ENCODE data around the gene DMRTC2. TPM values are rescaled to one million over a fixed set of nuclear protein-coding genes. Genes with fewer than 3 reads are reported as not detected.

The DMRTC2 gene
- total and polyA plus RNA-seq, 2 experiments from 2014 or later = not detected

DNA sequence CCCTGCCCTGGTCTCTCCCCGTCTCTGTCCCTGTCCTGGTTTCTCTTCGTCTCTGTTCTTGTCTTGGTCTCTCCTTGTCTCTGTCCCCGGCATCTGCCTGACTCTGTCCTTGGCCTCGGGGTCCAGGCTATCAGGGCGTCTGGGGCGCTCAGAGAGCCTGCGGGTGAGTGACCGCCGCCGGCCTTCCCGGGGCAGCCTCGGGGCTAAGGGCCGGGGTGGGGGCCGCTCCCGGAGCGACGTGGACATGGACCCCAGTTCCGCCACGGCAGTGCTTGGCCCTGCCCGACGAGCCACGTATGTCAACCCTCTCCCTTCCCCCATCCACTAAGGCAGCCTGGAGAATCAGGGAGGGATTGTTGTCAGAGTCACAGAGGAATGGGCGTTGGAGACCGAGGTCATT, 53.0 kb downstream of the DMRTC2 start:
- TF ChIP-seq CTCF (IDR thresholded peaks at IDR 0.05; ENCODE audit: low read depth, low read length) = no peak
- H3K4me1 ChIP-seq (ENCODE audit: low read depth) = no peaks in the 10 kb centered on the region
- DNase-seq (ENCODE audit: low read depth in 1 of 2, low spot score in 1 of 2) = no peak

DNA sequence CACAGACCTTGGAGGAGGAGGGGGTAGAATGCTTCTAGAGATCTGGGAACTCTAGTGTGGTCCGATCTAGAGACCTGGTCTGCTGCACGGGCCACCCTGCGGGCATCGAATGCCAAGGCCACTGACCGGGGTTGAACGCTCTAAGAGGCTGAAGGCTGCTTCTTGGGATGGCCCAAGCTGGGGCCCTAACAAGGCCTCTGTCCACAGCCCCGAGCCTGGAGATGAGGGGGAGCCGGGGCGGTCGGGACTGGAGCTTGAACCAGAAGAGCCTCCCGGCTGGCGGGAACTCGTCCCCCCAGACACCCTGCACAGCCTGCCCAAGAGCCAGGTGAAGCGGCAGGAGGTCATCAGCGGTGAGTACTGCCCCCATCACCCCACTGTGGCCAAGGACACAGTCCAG, 53.4 kb downstream of the DMRTC2 start:
- Histone ChIP-seq H3K27ac (no peak overlapping the region), H3K9me3 (ENCODE audit: low read depth) (no peaks in the 10 kb centered on the region), H3K27me3 (no peaks in the 10 kb centered on the region), H3K4me1 (ENCODE audit: low read depth) (no peaks in the 10 kb centered on the region), H3K4me3 (no peak overlapping the region), H3K36me3 (peaks cover 7% of the 10 kb centered on the region)
- DNase-seq (ENCODE audit: low read depth in 1 of 2, low spot score in 1 of 2) = no peak
- TF ChIP-seq CTCF (IDR thresholded peaks at IDR 0.05; ENCODE audit: low read depth, low read length) = no peak

More for the DNA sequence above, 53.0 kb downstream of the DMRTC2 start:
- no peaks in the 10 kb centered on the region for H3K9me3 ChIP-seq (ENCODE audit: low read depth)
- H3K27ac ChIP-seq = no peak overlapping the region
- H3K4me3 ChIP-seq = no peak overlapping the region
- H3K36me3 ChIP-seq = peaks cover 4% of the 10 kb centered on the region
- no peaks in the 10 kb centered on the region for H3K27me3 ChIP-seq

Other genes starting within 250 kb of the DMRTC2 start
- not detected in 2 replicates for gene CEACAM4, start 218.0 kb upstream of the DMRTC2 start, total RNA-seq
- gene CEACAM4, start 218.0 kb upstream of the DMRTC2 start, polyA plus RNA-seq = not detected in 2 replicates
- gene CEACAM7, start 156.8 kb upstream of the DMRTC2 start, total RNA-seq = not detected in 2 replicates
- not detected in 2 replicates for gene CEACAM7, start 156.8 kb upstream of the DMRTC2 start, polyA plus RNA-seq
- gene CEACAM5, start 136.4 kb upstream of the DMRTC2 start, total RNA-seq = not detected in 2 replicates
- gene CEACAM5, start 136.4 kb upstream of the DMRTC2 start, polyA plus RNA-seq = not detected in 2 replicates
- gene CEACAM6, start 89.5 kb upstream of the DMRTC2 start, total RNA-seq = not detected in 2 replicates
- not detected in 2 replicates for gene CEACAM6, start 89.5 kb upstream of the DMRTC2 start, polyA plus RNA-seq
- gene CEACAM3, start 48.5 kb upstream of the DMRTC2 start, total RNA-seq = not detected in 2 replicates
- not detected in 2 replicates for gene CEACAM3, start 48.5 kb upstream of the DMRTC2 start, polyA plus RNA-seq
- not detected in 2 replicates for gene LYPD4, start 359 bp upstream of the DMRTC2 start, total RNA-seq
- gene LYPD4, start 359 bp upstream of the DMRTC2 start, polyA plus RNA-seq = not detected in 2 replicates
- gene RPS19, start 15.2 kb downstream of the DMRTC2 start, total RNA-seq = 1,651 and 2,830 TPM in 2 replicates
- gene RPS19, start 15.2 kb downstream of the DMRTC2 start, polyA plus RNA-seq = 1,323 and 1,693 TPM in 2 replicates
- gene CD79A, start 32.2 kb downstream of the DMRTC2 start, total RNA-seq = 0.11 TPM in 1 of 2 replicates, not detected in the other
- gene CD79A, start 32.2 kb downstream of the DMRTC2 start, polyA plus RNA-seq = 0.22 and 0.24 TPM in 2 replicates
- 19.2 and 49.9 TPM in 2 replicates for gene ARHGEF1, start 38.1 kb downstream of the DMRTC2 start, total RNA-seq
- gene ARHGEF1, start 38.1 kb downstream of the DMRTC2 start, polyA plus RNA-seq = 40.1 and 68.1 TPM in 2 replicates
- gene ERFL, start 83.4 kb downstream of the DMRTC2 start, total RNA-seq = 1.0 TPM in 1 of 2 replicates, not detected in the other
- 0.06 TPM in 1 of 2 replicates, not detected in the other for gene ERFL, start 83.4 kb downstream of the DMRTC2 start, polyA plus RNA-seq
- gene RABAC1, start 114.3 kb downstream of the DMRTC2 start, total RNA-seq = 151 and 212 TPM in 2 replicates
- 245 and 270 TPM in 2 replicates for gene RABAC1, start 114.3 kb downstream of the DMRTC2 start, polyA plus RNA-seq
- gene ATP1A3, start 149.2 kb downstream of the DMRTC2 start, total RNA-seq = 4.5 and 6.1 TPM in 2 replicates
- 8.1 and 9.9 TPM in 2 replicates for gene ATP1A3, start 149.2 kb downstream of the DMRTC2 start, polyA plus RNA-seq
- gene GRIK5, start 225.2 kb downstream of the DMRTC2 start, total RNA-seq = 9.1 and 11.8 TPM in 2 replicates
- gene GRIK5, start 225.2 kb downstream of the DMRTC2 start, polyA plus RNA-seq = 3.4 and 6.3 TPM in 2 replicates
- 29.2 and 36.2 TPM in 2 replicates for gene ZNF574, start 231.1 kb downstream of the DMRTC2 start, total RNA-seq
- 23.9 and 32.5 TPM in 2 replicates for gene ZNF574, start 231.1 kb downstream of the DMRTC2 start, polyA plus RNA-seq